HK-2 (cell line): ENCODE data around the gene LEF1.

Experiments used
- DNase-seq: peaks from one replicate; pipeline ENCODE4 v3.0.0-alpha.2; 2018; ENCODE audit not compliant: unreplicated experiment

The LEF1 gene

GRCh38 chr4:107997794-107998193 lies 170.9 kb downstream of the LEF1 start:
- DNase-seq, result no peak
